Measurements from ENCODE around the gene ADGRG4.

The ADGRG4 gene

DNA sequence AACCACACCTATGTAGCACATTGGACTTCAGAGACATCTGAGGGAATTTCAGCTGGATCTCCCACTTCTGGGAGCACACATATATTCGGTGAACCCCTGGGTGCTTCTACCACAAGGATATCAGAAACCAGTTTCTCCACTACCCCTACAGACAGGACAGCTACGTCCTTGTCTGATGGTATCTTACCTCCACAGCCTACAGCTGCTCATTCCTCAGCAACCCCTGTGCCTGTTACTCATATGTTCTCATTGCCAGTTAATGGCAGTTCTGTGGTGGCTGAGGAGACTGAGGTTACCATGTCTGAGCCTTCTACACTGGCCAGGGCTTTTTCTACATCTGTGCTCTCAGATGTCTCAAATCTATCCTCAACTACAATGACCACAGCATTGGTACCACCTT, 45.7 kb downstream of the ADGRG4 start:
- Mint-ChIP-seq H3K27ac (no peak overlapping the region), H3K36me3 (ENCODE audit: low read depth) (no peaks in the 10 kb centered on the region), H3K4me1 (no peaks in the 10 kb centered on the region), H3K9me3 (peaks cover 8% of the 10 kb centered on the region), H3K27me3 (ENCODE audit: low read depth) (no peaks in the 10 kb centered on the region), H3K4me3 (no peak overlapping the region)
- no peak for TF ChIP-seq CTCF (IDR thresholded peaks at IDR 0.05; ENCODE audit: unreplicated experiment in 3 of 3)

- no peak overlapping the region for H3K27ac Mint-ChIP-seq
- no peak for TF ChIP-seq CTCF (IDR thresholded peaks at IDR 0.05; ENCODE audit: unreplicated experiment in 3 of 3)
- H3K36me3 Mint-ChIP-seq (ENCODE audit: low read depth): no peaks in the 10 kb centered on the region
- H3K4me1 Mint-ChIP-seq: no peaks in the 10 kb centered on the region
- H3K4me3 Mint-ChIP-seq: no peak overlapping the region
- peaks cover 8% of the 10 kb centered on the region for H3K9me3 Mint-ChIP-seq
- H3K27me3 Mint-ChIP-seq (ENCODE audit: low read depth): no peaks in the 10 kb centered on the region
These were observed 46.9 kb downstream of the ADGRG4 start for GRCh38 chrX:136347706-136348105.

GRCh38 chrX:136353526-136354093, 52.8 kb downstream of the ADGRG4 start:
- H3K27ac Mint-ChIP-seq: no peak overlapping the region
- TF ChIP-seq CTCF (IDR thresholded peaks at IDR 0.05; ENCODE audit: unreplicated experiment in 3 of 3): no peak
- no peaks in the 10 kb centered on the region for H3K36me3 Mint-ChIP-seq (ENCODE audit: low read depth)
- no peaks in the 10 kb centered on the region for H3K27me3 Mint-ChIP-seq (ENCODE audit: low read depth)
- no peaks in the 10 kb centered on the region for H3K4me1 Mint-ChIP-seq
- no peak overlapping the region for H3K4me3 Mint-ChIP-seq
- no peaks in the 10 kb centered on the region for H3K9me3 Mint-ChIP-seq

- TF ChIP-seq CTCF (IDR thresholded peaks at IDR 0.05; ENCODE audit: unreplicated experiment in 3 of 3): no peak
- Mint-ChIP-seq H3K9me3 (no peaks in the 10 kb centered on the region), H3K27ac (no peak overlapping the region), H3K4me1 (no peaks in the 10 kb centered on the region), H3K27me3 (ENCODE audit: low read depth) (no peaks in the 10 kb centered on the region), H3K36me3 (ENCODE audit: low read depth) (no peaks in the 10 kb centered on the region), H3K4me3 (no peak overlapping the region)
These were observed 53.4 kb downstream of the ADGRG4 start for GRCh38 chrX:136354201-136354600.

GRCh38 chrX:136369377-136369776, 68.6 kb downstream of the ADGRG4 start:
- Mint-ChIP-seq H3K27me3 (ENCODE audit: low read depth) (no peaks in the 10 kb centered on the region), H3K27ac (no peak overlapping the region), H3K4me3 (no peak overlapping the region), H3K4me1 (no peaks in the 10 kb centered on the region), H3K36me3 (ENCODE audit: low read depth) (no peaks in the 10 kb centered on the region), H3K9me3 (peaks cover 7% of the 10 kb centered on the region)
- TF ChIP-seq CTCF (IDR thresholded peaks at IDR 0.05; ENCODE audit: unreplicated experiment in 3 of 3): no peak

DNA sequence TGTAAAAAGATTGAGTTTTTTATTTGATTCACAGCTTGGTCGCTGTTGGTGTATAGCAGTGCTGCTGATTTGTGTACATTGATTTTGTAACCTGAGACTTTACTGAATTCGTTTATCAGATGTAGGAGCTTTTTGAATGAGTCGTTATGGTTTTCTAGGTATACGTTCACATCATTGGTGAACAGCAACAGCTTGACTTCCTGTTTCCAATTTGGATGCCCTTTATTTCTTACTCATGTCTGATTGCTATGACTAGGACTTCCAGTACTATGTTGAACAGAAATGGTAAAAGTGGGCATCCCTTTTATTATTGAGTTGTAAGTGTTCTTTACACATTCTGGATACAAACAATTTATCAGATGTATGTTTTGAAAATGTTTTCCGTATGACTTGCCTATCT, 76.0 kb downstream of the ADGRG4 start:
- H3K4me3 Mint-ChIP-seq: no peak overlapping the region

More for the DNA sequence above, 76.0 kb downstream of the ADGRG4 start:
- Mint-ChIP-seq H3K27me3 (ENCODE audit: low read depth) (no peaks in the 10 kb centered on the region), H3K9me3 (peaks cover 15% of the 10 kb centered on the region), H3K27ac (no peak overlapping the region), H3K36me3 (ENCODE audit: low read depth) (no peaks in the 10 kb centered on the region), H3K4me1 (no peaks in the 10 kb centered on the region)
- TF ChIP-seq CTCF (IDR thresholded peaks at IDR 0.05; ENCODE audit: unreplicated experiment in 3 of 3): no peak

All from nephron (organoid).